ENCODE data around the gene UQCC3. TPM values are rescaled to one million over a fixed set of nuclear protein-coding genes. Genes with fewer than 3 reads are reported as not detected.
A peak's percentile ranks its signal among the peaks of the same experiment; 100 is the strongest.
"Not testable (repeated sequence)": the region's sequence is repeated elsewhere in the genome, so short reads cannot be mapped to it uniquely, and the experiment has no call there.

The UQCC3 gene
- total RNA-seq, 1 experiment from 2014 or later: 14.9 TPM

GRCh38 chr11:62650283-62650682 is 21.2 kb upstream of the UQCC3 start:
- H3K27ac ChIP-seq; DNase-seq (ENCODE audit: low read depth in 1 of 2, low spot score in 2 of 2); H3K4me3 ChIP-seq; H3K9me3 ChIP-seq (replicated peaks); H3K27me3 ChIP-seq (replicated peaks): not testable (repeated sequence)
- H3K4me1 ChIP-seq (replicated peaks): peaks cover 16% of the 10 kb centered on the region
- H3K36me3 ChIP-seq: peaks cover 49% of the 10 kb centered on the region

- peak overlapping the region; percentile 95 for H3K4me3 ChIP-seq
- no peak for DNase-seq (ENCODE audit: low read depth in 1 of 2, low spot score in 2 of 2)
- no peaks in the 10 kb centered on the region for H3K27me3 ChIP-seq (replicated peaks)
- H3K27ac ChIP-seq: peak overlapping the region; percentile 59
- H3K4me1 ChIP-seq (replicated peaks): peaks cover 7% of the 10 kb centered on the region
- no peaks in the 10 kb centered on the region; the same call in 1 of the 2 replicates for H3K9me3 ChIP-seq (replicated peaks)
- H3K36me3 ChIP-seq: peaks cover 35% of the 10 kb centered on the region
Measured at GRCh38 chr11:62652161-62653006, 19.1 kb upstream of the UQCC3 start.

GRCh38 chr11:62654297-62654696 is 17.2 kb upstream of the UQCC3 start:
- H3K27ac ChIP-seq: no peak overlapping the region
- no peak for DNase-seq (ENCODE audit: low read depth in 1 of 2, low spot score in 2 of 2)
- H3K27me3 ChIP-seq (replicated peaks): no peaks in the 10 kb centered on the region
- H3K9me3 ChIP-seq (replicated peaks): no peaks in the 10 kb centered on the region; the same call in 1 of the 2 replicates
- peaks cover 16% of the 10 kb centered on the region for H3K36me3 ChIP-seq
- H3K4me1 ChIP-seq (replicated peaks): peaks cover 7% of the 10 kb centered on the region
- H3K4me3 ChIP-seq: no peak overlapping the region

DNA sequence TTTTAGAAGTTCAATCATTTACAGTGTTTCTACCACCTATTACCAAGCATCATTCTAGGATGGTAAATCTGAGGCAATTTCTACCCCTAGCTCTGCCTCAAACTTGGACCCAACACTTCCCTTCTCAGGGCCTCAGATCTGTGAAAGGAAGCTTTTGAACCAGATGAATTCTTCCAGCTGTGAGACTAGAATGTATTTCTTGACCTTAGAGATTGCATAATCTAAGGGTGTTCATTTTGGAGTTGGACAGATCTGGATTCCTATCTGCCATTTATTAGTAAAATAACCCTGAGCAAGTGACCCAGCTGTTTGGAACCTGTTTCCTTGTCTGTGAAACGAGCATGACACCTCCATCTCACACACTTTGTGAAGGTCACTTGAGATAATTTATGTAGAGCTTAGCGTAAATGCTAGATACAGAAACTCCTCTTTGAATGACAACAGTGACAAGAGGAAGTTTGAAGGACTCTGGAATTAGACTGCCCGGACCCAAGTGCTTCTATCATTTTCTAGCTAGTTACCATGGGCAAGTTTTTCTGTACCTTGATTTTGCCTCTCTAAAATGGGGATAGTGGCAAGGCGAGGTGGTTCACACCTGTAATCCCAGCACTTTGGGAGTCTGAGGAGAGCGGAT is 14.6 kb upstream of the UQCC3 start:
- H3K4me1 ChIP-seq (replicated peaks): peaks cover 7% of the 10 kb centered on the region
- H3K4me3 ChIP-seq: no peak overlapping the region
- no peaks in the 10 kb centered on the region; the same call in 1 of the 2 replicates for H3K9me3 ChIP-seq (replicated peaks)
- peaks cover 16% of the 10 kb centered on the region for H3K36me3 ChIP-seq
- H3K27me3 ChIP-seq (replicated peaks): no peaks in the 10 kb centered on the region
- no peak for DNase-seq (ENCODE audit: low read depth in 1 of 2, low spot score in 2 of 2)
- H3K27ac ChIP-seq: no peak overlapping the region

DNA sequence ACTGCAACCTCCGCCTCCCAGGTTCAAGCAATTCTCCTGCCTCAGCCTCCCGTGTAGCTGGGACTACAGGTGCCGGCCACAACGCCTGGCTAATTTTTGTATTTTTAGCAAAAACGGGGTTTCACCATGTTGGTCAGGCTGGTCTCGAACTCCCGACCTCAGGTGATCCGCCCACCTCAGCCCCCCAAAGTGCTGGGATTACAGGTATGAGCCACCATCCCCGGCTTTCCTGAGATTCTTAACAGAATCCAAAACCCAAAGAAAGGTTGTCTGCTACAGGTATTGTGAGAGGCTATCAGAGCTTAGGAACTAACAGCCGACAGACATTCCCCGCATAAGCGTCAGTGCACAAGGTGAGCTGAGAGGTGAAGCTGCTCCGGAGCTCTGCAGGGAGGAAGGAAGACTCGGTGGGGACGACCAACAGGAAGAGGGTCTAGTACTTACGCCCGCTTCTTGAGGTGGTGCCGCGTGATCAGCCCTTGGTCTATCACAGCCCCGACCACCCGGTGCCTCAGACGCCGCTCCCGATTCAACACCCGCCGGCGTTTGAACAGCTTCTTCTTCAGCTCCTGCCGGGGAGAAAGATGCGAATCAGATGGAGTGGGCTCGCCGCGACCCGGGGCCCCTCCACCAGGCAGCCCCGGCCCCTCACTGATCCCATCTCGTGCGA is 6.9 kb upstream of the UQCC3 start:
- H3K4me3 ChIP-seq: peak overlapping the region; percentile 61
- DNase-seq (ENCODE audit: low read depth in 1 of 2, low spot score in 2 of 2): peak in 1 of 2 experiments; percentile 69
- H3K36me3 ChIP-seq: peaks cover 56% of the 10 kb centered on the region
- H3K27ac ChIP-seq: peak overlapping the region; percentile 37
- peaks cover 14% of the 10 kb centered on the region for H3K4me1 ChIP-seq (replicated peaks)
- H3K27me3 ChIP-seq (replicated peaks): no peaks in the 10 kb centered on the region
- no peaks in the 10 kb centered on the region; the same call in 1 of the 2 replicates for H3K9me3 ChIP-seq (replicated peaks)

- Histone ChIP-seq H3K36me3 (peaks cover 60% of the 10 kb centered on the region), H3K27ac (peak within 1 kb of the TSS; percentile 37), H3K4me1 (replicated peaks) (peaks cover 14% of the 10 kb centered on the region), H3K9me3 (replicated peaks) (no peaks in the 10 kb centered on the region; the same call in 1 of the 2 replicates), H3K27me3 (replicated peaks) (no peaks in the 10 kb centered on the region), H3K4me3 (peak within 1 kb of the TSS; percentile 61)
- DNase-seq (ENCODE audit: low read depth in 1 of 2, low spot score in 2 of 2): peak; percentile 98 to 99
Measured at GRCh38 chr11:62665075-62665598, 6.3 kb upstream of the UQCC3 start, which contains the start of the genes C11orf98 and CSKMT. C11orf98 (minus strand) TSS chr11:62665210; CDS start chr11:62665169, 41 bp downstream. CSKMT (plus strand) TSS chr11:62665312; CDS start chr11:62665880, 568 bp downstream.

GRCh38 chr11:62665599-62666258 is 5.7 kb upstream of the UQCC3 start:
- Histone ChIP-seq H3K27ac (peak overlapping the region; percentile 37), H3K4me1 (replicated peaks) (peaks cover 18% of the 10 kb centered on the region), H3K9me3 (replicated peaks) (no peaks in the 10 kb centered on the region; the same call in 1 of the 2 replicates), H3K27me3 (replicated peaks) (no peaks in the 10 kb centered on the region), H3K4me3 (peak overlapping the region; percentile 61), H3K36me3 (peaks cover 60% of the 10 kb centered on the region)
- peak in 1 of 2 experiments; percentile 70 for DNase-seq (ENCODE audit: low read depth in 1 of 2, low spot score in 2 of 2)

DNA sequence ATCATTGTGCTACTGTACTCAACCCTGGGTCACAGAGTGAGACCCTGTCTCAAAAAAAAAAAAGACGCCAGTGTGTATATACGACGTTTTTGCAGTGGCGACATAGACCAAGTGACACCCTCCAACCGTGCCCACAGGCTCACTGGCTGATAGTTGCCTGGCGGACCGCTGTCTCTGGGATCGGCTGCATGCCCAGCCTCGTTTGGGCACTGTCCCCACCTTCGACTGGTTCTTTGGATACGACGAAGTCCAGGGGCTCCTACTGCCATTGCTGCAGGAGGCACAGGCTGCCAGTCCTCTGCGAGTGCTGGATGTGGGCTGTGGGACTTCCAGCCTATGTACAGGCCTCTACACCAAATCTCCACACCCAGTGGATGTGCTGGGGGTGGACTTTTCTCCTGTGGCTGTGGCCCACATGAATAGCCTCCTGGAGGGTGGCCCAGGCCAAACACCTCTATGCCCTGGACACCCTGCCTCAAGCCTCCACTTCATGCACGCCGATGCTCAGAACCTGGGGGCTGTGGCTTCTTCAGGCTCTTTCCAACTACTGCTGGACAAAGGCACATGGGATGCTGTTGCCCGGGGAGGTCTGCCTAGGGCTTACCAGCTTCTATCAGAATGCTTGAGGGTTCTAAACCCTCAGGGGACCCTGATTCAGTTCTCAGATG is 5.1 kb upstream of the UQCC3 start:
- Histone ChIP-seq H3K4me3 (peak overlapping the region; percentile 61), H3K27ac (0 out of 2 replicates have a peak overlapping the region, but pooled peaks have one; percentile 37), H3K4me1 (replicated peaks) (peaks cover 23% of the 10 kb centered on the region), H3K27me3 (replicated peaks) (no peaks in the 10 kb centered on the region), H3K9me3 (replicated peaks) (no peaks in the 10 kb centered on the region; the same call in 1 of the 2 replicates), H3K36me3 (peaks cover 54% of the 10 kb centered on the region)
- DNase-seq (ENCODE audit: low read depth in 1 of 2, low spot score in 2 of 2): no peak

DNA sequence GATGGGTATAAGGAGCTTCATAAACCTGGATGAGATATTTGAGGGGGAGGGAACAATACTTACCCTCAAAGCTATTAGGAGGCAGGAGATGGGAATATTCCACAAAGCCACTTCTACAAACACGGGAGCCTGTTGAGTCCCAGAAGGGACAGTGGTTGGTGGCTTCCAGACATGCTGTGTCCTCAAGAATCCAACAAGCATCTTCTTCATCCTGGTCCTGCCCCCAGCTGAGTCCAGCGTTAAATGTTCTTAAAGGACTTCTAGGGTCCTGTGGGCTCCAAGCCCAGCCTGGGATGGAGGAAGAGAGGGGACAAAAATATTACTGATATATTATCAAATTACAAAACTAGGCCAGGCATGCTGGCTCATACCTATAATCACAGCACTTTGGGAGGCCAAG is 4.0 kb upstream of the UQCC3 start:
- Histone ChIP-seq H3K27me3 (replicated peaks) (no peaks in the 10 kb centered on the region), H3K36me3 (peaks cover 53% of the 10 kb centered on the region), H3K9me3 (replicated peaks) (no peaks in the 10 kb centered on the region; the same call in 1 of the 2 replicates), H3K4me3 (no peak overlapping the region), H3K4me1 (replicated peaks) (peaks cover 24% of the 10 kb centered on the region), H3K27ac (no peak overlapping the region)
- no peak for DNase-seq (ENCODE audit: low read depth in 1 of 2, low spot score in 2 of 2)

DNA sequence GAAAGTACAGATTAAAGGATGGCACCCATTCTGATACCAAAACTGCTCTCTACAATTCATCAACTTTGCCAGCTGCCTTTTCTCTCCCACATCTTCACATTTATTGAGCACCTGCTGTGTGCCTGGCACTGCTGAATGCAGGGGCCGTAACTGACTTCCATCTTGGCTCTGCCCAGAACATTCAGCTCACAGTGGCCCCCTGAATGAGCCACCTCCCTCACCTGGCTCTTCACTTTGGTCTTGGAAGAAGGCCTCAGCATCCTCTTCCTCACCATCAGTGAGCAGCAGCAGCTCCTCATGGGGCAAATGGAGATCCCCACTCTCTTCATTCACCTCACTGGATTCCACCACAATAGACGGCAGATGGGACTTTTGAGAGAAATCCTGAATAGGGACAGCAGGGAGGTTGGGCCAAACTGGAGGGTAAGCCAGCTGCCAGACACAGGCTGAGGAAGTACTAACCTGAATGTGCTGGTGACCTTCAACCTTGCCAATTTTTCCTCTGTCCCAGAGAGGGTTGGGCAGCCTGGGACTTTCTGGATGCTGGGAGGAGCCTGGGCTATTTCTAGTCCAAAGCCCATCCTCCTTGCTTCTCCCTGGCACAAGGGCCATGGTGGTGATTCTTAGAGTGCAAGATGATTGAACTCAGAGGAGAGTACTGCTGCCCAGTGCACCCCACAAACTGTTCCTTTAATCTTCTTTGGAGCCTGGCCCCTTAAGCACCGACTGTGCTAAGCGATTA is 1.9 kb upstream of the UQCC3 start:
- H3K27ac ChIP-seq: no peak overlapping the region
- no peak for DNase-seq (ENCODE audit: low read depth in 1 of 2, low spot score in 2 of 2)
- no peaks in the 10 kb centered on the region; the same call in 1 of the 2 replicates for H3K9me3 ChIP-seq (replicated peaks)
- H3K4me3 ChIP-seq: no peak overlapping the region
- H3K4me1 ChIP-seq (replicated peaks): peaks cover 30% of the 10 kb centered on the region
- H3K27me3 ChIP-seq (replicated peaks): no peaks in the 10 kb centered on the region
- H3K36me3 ChIP-seq: peaks cover 65% of the 10 kb centered on the region

GRCh38 chr11:62671236-62671607 is 251 bp upstream of the UQCC3 start:
- DNase-seq (ENCODE audit: low read depth in 1 of 2, low spot score in 2 of 2): no peak
- peaks cover 67% of the 10 kb centered on the region for H3K36me3 ChIP-seq
- H3K27me3 ChIP-seq (replicated peaks): no peaks in the 10 kb centered on the region
- peak overlapping the region; percentile 59 for H3K4me3 ChIP-seq
- peaks cover 26% of the 10 kb centered on the region for H3K4me1 ChIP-seq (replicated peaks)
- no peaks in the 10 kb centered on the region for H3K9me3 ChIP-seq (replicated peaks)
- peak overlapping the region; percentile 52 for H3K27ac ChIP-seq

- no peak overlapping the region for H3K27ac ChIP-seq
- no peaks in the 10 kb centered on the region for H3K27me3 ChIP-seq (replicated peaks)
- H3K4me3 ChIP-seq: no peak overlapping the region
- DNase-seq (ENCODE audit: low read depth in 1 of 2, low spot score in 2 of 2): no peak
- H3K36me3 ChIP-seq: peaks cover 67% of the 10 kb centered on the region
- peaks cover 21% of the 10 kb centered on the region for H3K4me1 ChIP-seq (replicated peaks)
- no peaks in the 10 kb centered on the region for H3K9me3 ChIP-seq (replicated peaks)
Measured at GRCh38 chr11:62673196-62673525, 1.7 kb downstream of the UQCC3 start.

Data from SJSA1 (cell line).